B cell (primary cell): ENCODE results near the gene AP3M1. TPM values are rescaled to one million over a fixed set of nuclear protein-coding genes. Genes with fewer than 3 reads are reported as not detected.

Experiments used
- ATAC-seq: fragments of 200-7000 bp; cut with Tn5 transposase; one replicate; pipeline ENCODE4 v1.10.0; 2021; ENCODE audit warnings: low read depth, mild to moderate bottlenecking, moderate number of reproducible peaks, moderate library complexity
- CTCF ChIA-PET: fragments of 350-600 bp; sonication (Branson Sonifier 250); formaldehyde crosslinking; loops from one replicate; lab custom pipeline; 2021; ENCODE audit warnings: antibody characterized with exemption, inconsistent platforms; lab: Charles Lee
- POLR2A ChIA-PET: fragments of 350-600 bp; sonication (Branson Sonifier 250); formaldehyde crosslinking; loops from one replicate; lab custom pipeline; 2021; ENCODE audit warnings: antibody characterized with exemption; lab: Charles Lee
- DNase-seq: peaks from one replicate; pipeline ENCODE4 v3.0.0; 2013
- H2AFZ ChIP-seq: 2 replicates; pipeline ENCODE4 v1.6.1; 2012; ENCODE audit warnings: mild to moderate bottlenecking, low read depth, low read length; ENCODE audit not compliant: insufficient read depth, poor library complexity, severe bottlenecking
- H3K27ac ChIP-seq, 2 donors: 1 replicate in 1 of 2; 2 replicates in 1 of 2; pipeline ENCODE4 v1.5.1; 2012 to 2013; ENCODE audit warnings: low read length in 2 of 2, mild to moderate bottlenecking in 2 of 2, moderate library complexity in 1 of 2
- H3K27me3 ChIP-seq, 4 experiments: fragments of 200-600 bp in 1 of 4; sonication (generic) in 1 of 4; replicated peaks in 1 of 4; 1 replicate in 2 of 4; 2 replicates in 2 of 4; pipeline versions ENCODE4 v1.6.1 to v1.7.0; 2013 to 2016; ENCODE audit warnings: low read length in 3 of 4, mild to moderate bottlenecking in 2 of 4, mixed read lengths in 1 of 4, moderate library complexity in 1 of 4; ENCODE audit not compliant: insufficient read depth in 4 of 4, control insufficient read depth in 3 of 4; ENCODE audit errors: control extremely low read depth in 1 of 4
- H3K36me3 ChIP-seq, 2 experiments: replicated peaks in 1 of 2; 1 replicate in 1 of 2; 2 replicates in 1 of 2; pipeline versions ENCODE4 v1.6.1 to v1.7.1; 2013; ENCODE audit warnings: low read length in 1 of 2; ENCODE audit not compliant: insufficient read depth in 2 of 2, control insufficient read depth in 1 of 2; ENCODE audit errors: control extremely low read depth in 1 of 2, extremely low read depth in 1 of 2
- H3K4me1 ChIP-seq, 2 donors: fragments of 200-600 bp in 1 of 2; sonication (generic) in 1 of 2; 1 replicate in 1 of 2; 2 replicates in 1 of 2; pipeline versions ENCODE4 v1.5.1 to v1.6.1; 2013 to 2017; ENCODE audit warnings: low read length in 2 of 2; ENCODE audit not compliant: control insufficient read depth in 2 of 2, insufficient read depth in 2 of 2
- H3K4me2 ChIP-seq: replicated peaks from 2 replicates; pipeline ENCODE3; 2012; ENCODE audit warnings: mild to moderate bottlenecking, low read depth, low read length; ENCODE audit not compliant: poor library complexity, severe bottlenecking
- H3K4me3 ChIP-seq, 5 experiments: fragments of 200-600 bp in 1 of 5; sonication (generic) in 1 of 5; 1 replicate in 3 of 5; 2 replicates in 2 of 5; pipeline versions ENCODE4 v1.5.1 to v1.7.0; 2011 to 2016; ENCODE audit warnings: low read length in 4 of 5, mild to moderate bottlenecking in 4 of 5, low read depth in 2 of 5, control low read depth in 1 of 5, moderate library complexity in 1 of 5; ENCODE audit not compliant: insufficient read depth in 1 of 5; ENCODE audit errors: control extremely low read depth in 1 of 5, extremely low read depth in 1 of 5
- H3K79me2 ChIP-seq: fragments of 200-600 bp; sonication (generic); one replicate; pipeline ENCODE4 v1.6.0; 2016; ENCODE audit warnings: low read length; ENCODE audit not compliant: control insufficient read depth, insufficient read depth
- H3K9ac ChIP-seq: fragments of 200-600 bp; sonication (generic); 2 replicates; pipeline ENCODE4 v1.6.1; 2017; ENCODE audit warnings: mild to moderate bottlenecking, low read length, moderate library complexity
- H3K9me3 ChIP-seq, 3 donors: one replicate each; pipeline versions ENCODE4 v1.6.1 to v1.7.1; 2013; ENCODE audit warnings: low read length in 2 of 3; ENCODE audit not compliant: control insufficient read depth in 2 of 3, insufficient read depth in 1 of 3; ENCODE audit errors: control extremely low read depth in 1 of 3
- H4K20me1 ChIP-seq: 2 replicates; pipeline ENCODE4 v1.6.0; 2012; ENCODE audit warnings: mild to moderate bottlenecking, low read length; ENCODE audit not compliant: insufficient read depth, control insufficient read depth, poor library complexity, severe bottlenecking
- H3K27ac Mint-ChIP-seq: one replicate; pipeline ENCODE4 v1.8.0; 2021; ENCODE audit warnings: mixed read lengths
- H3K27me3 Mint-ChIP-seq: one replicate; pipeline ENCODE4 v1.8.0; 2021; ENCODE audit warnings: mixed read lengths
- H3K4me1 Mint-ChIP-seq: one replicate; pipeline ENCODE4 v1.8.0; 2021; ENCODE audit warnings: mixed read lengths
- H3K4me3 Mint-ChIP-seq: one replicate; pipeline ENCODE4 v1.8.0; 2021; ENCODE audit warnings: mixed read lengths
- H3K9me3 Mint-ChIP-seq: one replicate; pipeline ENCODE4 v1.8.0; 2022; ENCODE audit warnings: mixed read lengths; ENCODE audit not compliant: insufficient read depth
- EZH2 ChIP-seq: IDR thresholded peaks from 2 replicates; pipeline ENCODE4 v1.6.1; 2012; ENCODE audit warnings: borderline replicate concordance, low read depth, mild to moderate bottlenecking, moderate library complexity, low read length; ENCODE audit not compliant: insufficient read depth, poor library complexity, severe bottlenecking
- WGBS: methylation state at CpG from one replicate; pipeline ENCODE4 v1.1.5; 2013; ENCODE audit warnings: missing lambda C conversion rate; ENCODE audit not compliant: insufficient coverage; 5-methylcytosine and 5-hydroxymethylcytosine counted together
- intact Hi-C: fragments of 100-400 bp; cut with micrococcal nuclease; formaldehyde crosslinking; loops from one replicate; pipeline ENCODE4 v1.10.0; 2022
- polyA plus RNA-seq: library from polyadenylated mRNA; depleted of rRNA; stranded (reverse); fragments of >200 nt; gene quantifications from 2 replicates; pipeline ENCODE4 v1.2.3, GENCODE V29; 2012
- total RNA-seq, 2 donors: library from RNA; stranded (reverse); fragments of 120-200 nt in 1 of 2; gene quantifications; 1 replicate in 1 of 2; 2 replicates in 1 of 2; pipeline versions ENCODE4 v1.2.3 to v1.2.4, GENCODE V29; 2013 to 2022
- TF ChIP-seq, protein P1 (sequence below): fragments of 200-600 bp; IDR thresholded peaks from one replicate; pipeline ENCODE4 v1.8.0; 2022; ENCODE audit warnings: antibody characterized with exemption, mild to moderate bottlenecking

The AP3M1 gene
- total and polyA plus RNA-seq, 2 donors (not counting 1 experiment from before 2014, with no cell fraction given) = 21.6 to 50.4 TPM

DNA sequence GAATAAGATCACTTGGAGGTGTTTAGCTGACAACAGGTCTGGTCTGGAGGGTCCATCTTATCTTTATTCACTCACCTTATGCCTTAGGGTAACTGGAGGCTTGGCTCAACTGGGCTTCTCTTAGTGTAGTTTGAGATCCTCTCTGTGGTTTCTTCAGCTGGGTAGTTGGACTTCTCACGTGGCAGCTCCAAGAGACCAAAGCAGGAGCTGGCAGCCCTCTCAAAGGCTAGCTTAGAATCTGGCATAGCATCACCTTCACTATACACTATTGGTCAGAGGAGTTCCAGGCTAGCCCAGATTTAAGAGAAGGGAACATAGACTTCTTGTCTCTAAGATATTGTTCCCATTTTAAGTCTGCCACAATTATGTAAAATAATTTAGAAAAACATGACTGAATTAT is 16.8 kb upstream of the AP3M1 start:
- H2AFZ ChIP-seq = peak overlapping the region; percentile 34
- Mint-ChIP-seq H3K4me3 (peak overlapping the region; percentile 56), H3K9me3 (no peaks in the 10 kb centered on the region), H3K4me1 (peaks cover 69% of the 10 kb centered on the region), H3K27ac (peak overlapping the region; percentile 91), H3K27me3 (no peaks in the 10 kb centered on the region)
- intact Hi-C loops = loop anchor here (1.0 kb wide), 1 partner anchor 9 kb away; no protein-coding TSS in a partner anchor
- TF ChIP-seq, protein P1, sequence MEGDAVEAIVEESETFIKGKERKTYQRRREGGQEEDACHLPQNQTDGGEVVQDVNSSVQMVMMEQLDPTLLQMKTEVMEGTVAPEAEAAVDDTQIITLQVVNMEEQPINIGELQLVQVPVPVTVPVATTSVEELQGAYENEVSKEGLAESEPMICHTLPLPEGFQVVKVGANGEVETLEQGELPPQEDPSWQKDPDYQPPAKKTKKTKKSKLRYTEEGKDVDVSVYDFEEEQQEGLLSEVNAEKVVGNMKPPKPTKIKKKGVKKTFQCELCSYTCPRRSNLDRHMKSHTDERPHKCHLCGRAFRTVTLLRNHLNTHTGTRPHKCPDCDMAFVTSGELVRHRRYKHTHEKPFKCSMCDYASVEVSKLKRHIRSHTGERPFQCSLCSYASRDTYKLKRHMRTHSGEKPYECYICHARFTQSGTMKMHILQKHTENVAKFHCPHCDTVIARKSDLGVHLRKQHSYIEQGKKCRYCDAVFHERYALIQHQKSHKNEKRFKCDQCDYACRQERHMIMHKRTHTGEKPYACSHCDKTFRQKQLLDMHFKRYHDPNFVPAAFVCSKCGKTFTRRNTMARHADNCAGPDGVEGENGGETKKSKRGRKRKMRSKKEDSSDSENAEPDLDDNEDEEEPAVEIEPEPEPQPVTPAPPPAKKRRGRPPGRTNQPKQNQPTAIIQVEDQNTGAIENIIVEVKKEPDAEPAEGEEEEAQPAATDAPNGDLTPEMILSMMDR = no peak
- TF ChIP-seq EZH2 = no peak
- peak overlapping the region; percentile 68 for H3K4me2 ChIP-seq
- H3K9me3 ChIP-seq = no peaks in the 10 kb centered on the region
- H3K9ac ChIP-seq = peak overlapping the region; percentile 42
- H3K27ac ChIP-seq = peak overlapping the region; percentile 65 to 80
- no peak for ATAC-seq
- ChIA-PET POLR2A (interaction anchor here (1.4 to 3.0 kb wide), 2 partner anchors 8 to 23 kb away, joined by 3 to 17 read pairs; no protein-coding TSS in a partner anchor), CTCF (interaction anchor here (1.5 to 3.1 kb wide), 7 partner anchors 9 to 67 kb away, joined by 3 to 17 read pairs (median 4); partner anchors contain the start of genes ADK and AP3M1)
- no peaks in the 10 kb centered on the region for H3K36me3 ChIP-seq
- H4K20me1 ChIP-seq = no peaks in the 10 kb centered on the region
- H3K4me1 ChIP-seq = peaks cover 73 to 87% of the 10 kb centered on the region in 2 donors
- peak; percentile 21 for DNase-seq
- no peaks in the 10 kb centered on the region for H3K27me3 ChIP-seq
- H3K79me2 ChIP-seq = peaks cover 87% of the 10 kb centered on the region
- H3K4me3 ChIP-seq = peak overlapping the region in 1 of 5 experiments; percentile 38
- WGBS = no CpG with 5 or more reads among the region's 1 CpG

DNA sequence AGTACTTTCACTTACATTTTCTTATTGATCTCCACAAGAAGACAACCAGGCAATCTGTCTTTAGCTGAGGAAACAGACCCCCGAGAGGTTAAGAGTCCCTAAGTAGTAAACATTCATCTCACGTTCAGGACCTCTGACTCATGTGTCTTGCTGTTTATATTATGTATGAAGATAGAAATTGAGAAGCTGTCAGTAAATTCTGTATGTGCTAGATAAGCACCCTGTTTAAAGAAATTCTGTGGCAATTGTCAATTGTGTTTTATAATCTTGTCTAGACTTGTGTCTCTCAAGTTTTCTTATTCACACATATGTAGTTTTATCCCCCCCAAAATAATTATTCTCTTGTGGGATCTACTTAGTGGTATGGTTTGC is 14.9 kb upstream of the AP3M1 start:
- intact Hi-C loops = loop anchor here (1.0 kb wide), 1 partner anchor 14 kb away; the partner anchor contains the start of gene ADK
- Histone ChIP-seq H3K4me3 (no peak overlapping the region), H4K20me1 (no peaks in the 10 kb centered on the region), H3K79me2 (peaks cover 88% of the 10 kb centered on the region), H3K27me3 (no peaks in the 10 kb centered on the region), H3K27ac (peak overlapping the region; percentile 23 to 80), H2AFZ (no peak overlapping the region), H3K4me2 (peak overlapping the region; percentile 68), H3K9me3 (no peaks in the 10 kb centered on the region), H3K9ac (peak overlapping the region; percentile 33), H3K4me1 (peaks cover 73 to 81% of the 10 kb centered on the region in 2 donors), H3K36me3 (peaks cover 0 to 3% of the 10 kb centered on the region in 2 experiments)
- peak overlapping the region; percentile 66 for H3K27ac Mint-ChIP-seq
- no peak for ATAC-seq
- CTCF ChIA-PET = interaction anchor here (0.5 to 3.1 kb wide), 7 partner anchors 9 to 1022 kb away, joined by 3 to 17 read pairs (median 5); partner anchors contain the start of genes ADK and AP3M1
- peaks cover 70% of the 10 kb centered on the region for H3K4me1 Mint-ChIP-seq
- no CpG with 5 or more reads among the region's 2 CpGs for WGBS
- peak overlapping the region; percentile 35 for H3K4me3 Mint-ChIP-seq
- TF ChIP-seq, protein P1 = no peak
- no peak for TF ChIP-seq EZH2
- DNase-seq = no peak
- POLR2A ChIA-PET = interaction anchor here (0.7 to 3.0 kb wide), 5 partner anchors 8 to 419 kb away, joined by 3 to 17 read pairs (median 5); partner anchors contain the start of genes ADK and AP3M1
- no peaks in the 10 kb centered on the region for H3K9me3 Mint-ChIP-seq
- H3K27me3 Mint-ChIP-seq = no peaks in the 10 kb centered on the region
